ENCODE measurements around the gene RNU5D-1.

RNU5D-1 gene

GRCh38 chr1:44696789-44697345 lies 34.1 kb downstream of the RNU5D-1 start:
- Histone ChIP-seq H3K27me3 (no peaks in the 10 kb centered on the region), H3K36me3 (no peaks in the 10 kb centered on the region), H3K27ac (peak overlapping the region; percentile 9), H3K4me1 (ENCODE audit: control insufficient read depth in 1 of 2, insufficient read depth in 1 of 2, low read depth in 1 of 2, low read length in 1 of 2) (peaks cover 15 to 19% of the 10 kb centered on the region in 2 experiments), H3K9me3 (no peaks in the 10 kb centered on the region), H3K4me3 (ENCODE audit: low read depth in 1 of 2, low read length in 1 of 2) (no peak overlapping the region)
- TF ChIP-seq CTCF (IDR thresholded peaks at IDR 0.05) = no peak

- Histone ChIP-seq H3K27me3 (no peaks in the 10 kb centered on the region), H3K4me1 (ENCODE audit: control insufficient read depth in 1 of 2, insufficient read depth in 1 of 2, low read depth in 1 of 2, low read length in 1 of 2) (peaks cover 15 to 19% of the 10 kb centered on the region in 2 experiments), H3K36me3 (no peaks in the 10 kb centered on the region), H3K4me3 (ENCODE audit: low read depth in 1 of 2, low read length in 1 of 2) (no peak overlapping the region), H3K27ac (no peak overlapping the region), H3K9me3 (no peaks in the 10 kb centered on the region)
- TF ChIP-seq CTCF (IDR thresholded peaks at IDR 0.05) = no peak
Measured at GRCh38 chr1:44696101-44696500, 34.9 kb downstream of the RNU5D-1 start.

DNA sequence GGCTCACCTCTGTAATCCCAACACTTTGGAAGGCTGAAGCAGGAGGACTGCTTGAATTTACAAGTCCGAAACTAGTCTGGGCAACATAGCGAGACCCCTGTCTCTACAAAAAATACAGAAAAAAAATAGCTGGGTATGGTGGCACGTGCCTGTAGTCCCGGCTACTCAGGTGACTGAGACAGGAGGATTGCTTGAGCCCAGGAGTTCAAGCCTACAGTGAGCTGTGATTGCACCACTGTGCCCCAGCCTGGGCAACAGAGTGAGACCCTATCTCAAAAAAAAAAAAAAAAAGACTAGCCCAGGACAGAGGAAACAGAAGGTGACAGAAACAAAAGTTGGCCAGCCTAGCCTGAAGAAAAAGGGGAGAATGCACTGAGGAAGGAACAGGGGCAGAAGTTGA lies 35.3 kb downstream of the RNU5D-1 start:
- H3K4me3 ChIP-seq (ENCODE audit: low read depth in 1 of 2, low read length in 1 of 2) = no peak overlapping the region
- no peaks in the 10 kb centered on the region for H3K9me3 ChIP-seq
- no peak overlapping the region for H3K27ac ChIP-seq
- TF ChIP-seq CTCF (IDR thresholded peaks at IDR 0.05) = no peak
- peaks cover 15 to 19% of the 10 kb centered on the region in 2 experiments for H3K4me1 ChIP-seq (ENCODE audit: control insufficient read depth in 1 of 2, insufficient read depth in 1 of 2, low read depth in 1 of 2, low read length in 1 of 2)
- no peaks in the 10 kb centered on the region for H3K36me3 ChIP-seq
- no peaks in the 10 kb centered on the region for H3K27me3 ChIP-seq

DNA sequence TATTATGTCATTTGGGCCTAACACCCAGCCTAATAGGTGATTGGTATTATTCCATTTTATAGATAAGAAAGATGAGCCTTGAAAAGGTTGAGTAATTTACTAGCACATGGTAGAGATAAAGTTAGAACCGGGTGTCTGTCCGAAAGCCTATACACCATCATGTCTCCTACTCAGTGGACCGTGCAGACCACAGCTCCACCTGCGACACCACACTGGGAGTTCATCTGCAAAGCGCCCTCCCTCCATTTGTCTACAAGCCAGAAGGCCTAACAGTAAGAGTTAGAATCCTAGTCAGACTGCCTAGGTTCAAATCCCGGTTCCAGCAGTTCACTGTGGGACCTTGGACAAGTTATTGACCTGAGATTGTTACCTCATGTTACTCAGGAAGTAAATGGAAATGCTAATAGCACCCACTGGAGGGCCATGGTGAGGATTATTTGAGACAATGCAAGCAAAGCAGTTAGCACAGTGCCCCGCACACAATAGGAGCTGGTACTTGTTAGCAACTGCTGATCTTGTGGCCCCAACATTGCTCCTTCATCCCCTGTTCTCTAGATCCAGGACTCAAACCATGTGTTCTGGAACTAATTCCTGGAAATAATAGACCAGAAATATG lies 36.0 kb downstream of the RNU5D-1 start:
- no peak for TF ChIP-seq CTCF (IDR thresholded peaks at IDR 0.05)
- Histone ChIP-seq H3K27me3 (no peaks in the 10 kb centered on the region), H3K4me1 (ENCODE audit: control insufficient read depth in 1 of 2, insufficient read depth in 1 of 2, low read depth in 1 of 2, low read length in 1 of 2) (peaks cover 15 to 19% of the 10 kb centered on the region in 2 experiments), H3K27ac (no peak overlapping the region), H3K36me3 (no peaks in the 10 kb centered on the region), H3K4me3 (ENCODE audit: low read depth in 1 of 2, low read length in 1 of 2) (no peak overlapping the region), H3K9me3 (no peaks in the 10 kb centered on the region)

GRCh38 chr1:44693900-44694299 lies 37.1 kb downstream of the RNU5D-1 start:
- peaks cover 15 to 19% of the 10 kb centered on the region in 2 experiments for H3K4me1 ChIP-seq (ENCODE audit: control insufficient read depth in 1 of 2, insufficient read depth in 1 of 2, low read depth in 1 of 2, low read length in 1 of 2)
- no peak overlapping the region for H3K27ac ChIP-seq
- no peaks in the 10 kb centered on the region for H3K27me3 ChIP-seq
- no peak overlapping the region for H3K4me3 ChIP-seq (ENCODE audit: low read depth in 1 of 2, low read length in 1 of 2)
- TF ChIP-seq CTCF (IDR thresholded peaks at IDR 0.05) = no peak
- no peaks in the 10 kb centered on the region for H3K36me3 ChIP-seq
- no peaks in the 10 kb centered on the region for H3K9me3 ChIP-seq

Measured in neutrophil (primary cell).